ENCODE results near the gene FHOD3. TPM values are rescaled to one million over a fixed set of nuclear protein-coding genes. Genes with fewer than 3 reads are reported as not detected.

Gene FHOD3
- total and polyA plus RNA-seq, 2 of the 13 experiments (the other 11 are each of a cell fraction or from before 2014, with no cell fraction given), result 0.07 TPM; not detected in 1

GRCh38 chr18:36349552-36349951 is 52.0 kb downstream of the FHOD3 start:
- peak; percentile 28; the same call in 2 of the 3 replicates for ATAC-seq
- ChIA-PET POLR2A (no interaction called here), CTCF (ENCODE audit: low intra/inter-chr PET ratio, low total read pairs) (no interaction called here)
- Histone ChIP-seq H3K79me2 (ENCODE audit: insufficient read depth, low read length) (no peaks in the 10 kb centered on the region), H3K4me1 (ENCODE audit: insufficient read depth, low read length) (no peaks in the 10 kb centered on the region), H3K4me2 (ENCODE audit: low read depth, low read length) (no peak overlapping the region), H4K20me1 (ENCODE audit: insufficient read depth, low read length) (no peaks in the 10 kb centered on the region), H3K27ac (ENCODE audit: extremely low read length, insufficient read depth, low read length) (no peak overlapping the region), H3K27me3 (ENCODE audit: control insufficient read depth in 1 of 2, insufficient read depth in 2 of 2, low read length in 2 of 2) (no peaks in the 10 kb centered on the region; a peak in 1 of 5 replicates), H3K4me3 (replicated peaks in 1 of 3; ENCODE audit: insufficient read depth in 1 of 3, low read depth in 2 of 3, low read length in 3 of 3) (no peak overlapping the region), H3K9me3 (ENCODE audit: low read length) (no peaks in the 10 kb centered on the region), H3K36me3 (replicated peaks in 1 of 2; ENCODE audit: control insufficient read depth in 1 of 2, insufficient read depth in 2 of 2, low read length in 2 of 2) (no peaks in the 10 kb centered on the region), H3K9ac (ENCODE audit: insufficient read depth, low read depth, low read length) (no peak overlapping the region), H2AFZ (ENCODE audit: low read length) (no peak overlapping the region)
- no peak for DNase-seq (ENCODE audit: low spot score)
- FAIRE-seq, result no peak
- BruUV-seq (replicated peaks), result no TSS peak
- TF ChIP-seq CENPX (CRISPR knock-in tag; IDR thresholded peaks at IDR 0.05) (no peak), REXO4 (CRISPR knock-in tag; IDR thresholded peaks at IDR 0.05; ENCODE audit: borderline replicate concordance) (no peak), ZNF770 (CRISPR knock-in tag; IDR thresholded peaks at IDR 0.05) (peak; percentile 56), CHD2 (IDR thresholded peaks at IDR 0.05; ENCODE audit: low read depth, low read length) (no peak), ATF3 (CRISPR knock-in tag; IDR thresholded peaks at IDR 0.05) (no peak), SP1 (IDR thresholded peaks at IDR 0.05) (no peak), SP1 (CRISPR knock-in tag; IDR thresholded peaks at IDR 0.05) (no peak), SMC3 (IDR thresholded peaks at IDR 0.05; ENCODE audit: low read length) (no peak)
- TF ChIP-seq, protein P1, sequence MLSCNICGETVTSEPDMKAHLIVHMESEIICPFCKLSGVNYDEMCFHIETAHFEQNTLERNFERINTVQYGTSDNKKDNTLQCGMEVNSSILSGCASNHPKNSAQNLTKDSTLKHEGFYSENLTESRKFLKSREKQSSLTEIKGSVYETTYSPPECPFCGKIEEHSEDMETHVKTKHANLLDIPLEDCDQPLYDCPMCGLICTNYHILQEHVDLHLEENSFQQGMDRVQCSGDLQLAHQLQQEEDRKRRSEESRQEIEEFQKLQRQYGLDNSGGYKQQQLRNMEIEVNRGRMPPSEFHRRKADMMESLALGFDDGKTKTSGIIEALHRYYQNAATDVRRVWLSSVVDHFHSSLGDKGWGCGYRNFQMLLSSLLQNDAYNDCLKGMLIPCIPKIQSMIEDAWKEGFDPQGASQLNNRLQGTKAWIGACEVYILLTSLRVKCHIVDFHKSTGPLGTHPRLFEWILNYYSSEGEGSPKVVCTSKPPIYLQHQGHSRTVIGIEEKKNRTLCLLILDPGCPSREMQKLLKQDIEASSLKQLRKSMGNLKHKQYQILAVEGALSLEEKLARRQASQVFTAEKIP (CRISPR knock-in tag; IDR thresholded peaks at IDR 0.05; ENCODE audit: borderline replicate concordance), result no peak
- under 1% methylated on average over 6 of the region's 6 CpGs for WGBS (ENCODE audit: low lambda C conversion rate)
- in situ Hi-C loops (cut with HindIII; ENCODE audit: extremely low pct_ligation_motif_present, low pct_unique_long_range_greater_than_20kb) (no loop called here), intact Hi-C loops (cut with micrococcal nuclease; ENCODE audit: unreplicated experiment) (no loop called here)

Measured in HepG2 (cell line).